SIG-M5 treated with dmso at 0.1 percent for 504 hours (cell line): ENCODE measurements around the gene DCST2.
"Not testable (repeated sequence)": the region's sequence is repeated elsewhere in the genome, so short reads cannot be mapped to it uniquely, and the experiment has no call there.

ENCODE experiments used
- DNase-seq: peaks from one replicate; lab custom pipeline; 2025; ENCODE audit not compliant: unreplicated experiment; lab: John Stamatoyannopoulos, UW

DCST2 gene

GRCh38 chr1:154982897-154983648 is 50.5 kb downstream of the DCST2 start, which contains the start of gene FLAD1:
Gene FLAD1 (plus strand): TSS chr1:154983344. CDS start chr1:154983695, 351 bp downstream.
- DNase-seq, result peak; percentile 100

GRCh38 chr1:154982341-154982740 is 51.2 kb downstream of the DCST2 start:
- DNase-seq, result no peak

DNA sequence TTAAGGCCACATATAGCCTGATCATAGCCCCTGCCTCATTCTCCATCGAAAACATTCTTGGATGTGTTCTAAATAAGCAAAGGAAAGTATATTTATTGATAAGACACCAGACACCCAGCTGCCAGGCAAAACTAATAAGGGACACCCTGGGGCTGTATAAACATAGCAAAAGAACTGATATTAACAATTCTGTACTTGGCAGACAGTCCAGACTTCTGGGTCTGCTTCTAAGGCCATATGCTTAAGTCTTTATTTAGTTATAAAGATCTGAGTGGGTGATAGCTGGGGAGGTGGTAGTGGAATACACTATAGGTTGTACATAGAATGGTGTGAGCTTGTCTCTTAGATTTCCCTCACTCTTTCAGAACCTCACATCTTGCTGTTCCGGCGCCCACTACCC is 55.2 kb downstream of the DCST2 start:
- DNase-seq, result no peak

DNA sequence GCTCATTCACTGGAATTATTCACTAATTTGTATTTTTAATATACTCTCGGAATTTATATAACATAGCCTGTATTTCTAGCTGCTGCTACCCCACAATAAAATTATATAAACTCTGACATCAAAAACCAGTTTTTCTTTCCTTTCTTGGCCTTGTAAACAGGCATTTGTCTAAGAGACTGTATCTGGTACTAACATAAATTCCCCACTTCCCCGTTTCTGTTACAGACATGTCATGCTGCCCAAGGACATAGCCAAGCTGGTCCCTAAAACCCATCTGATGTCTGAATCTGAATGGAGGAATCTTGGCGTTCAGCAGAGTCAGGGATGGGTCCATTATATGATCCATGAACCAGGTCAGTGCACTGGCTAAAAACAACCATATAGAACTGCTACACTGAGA is 55.8 kb downstream of the DCST2 start:
- DNase-seq, result not testable (repeated sequence)

DNA sequence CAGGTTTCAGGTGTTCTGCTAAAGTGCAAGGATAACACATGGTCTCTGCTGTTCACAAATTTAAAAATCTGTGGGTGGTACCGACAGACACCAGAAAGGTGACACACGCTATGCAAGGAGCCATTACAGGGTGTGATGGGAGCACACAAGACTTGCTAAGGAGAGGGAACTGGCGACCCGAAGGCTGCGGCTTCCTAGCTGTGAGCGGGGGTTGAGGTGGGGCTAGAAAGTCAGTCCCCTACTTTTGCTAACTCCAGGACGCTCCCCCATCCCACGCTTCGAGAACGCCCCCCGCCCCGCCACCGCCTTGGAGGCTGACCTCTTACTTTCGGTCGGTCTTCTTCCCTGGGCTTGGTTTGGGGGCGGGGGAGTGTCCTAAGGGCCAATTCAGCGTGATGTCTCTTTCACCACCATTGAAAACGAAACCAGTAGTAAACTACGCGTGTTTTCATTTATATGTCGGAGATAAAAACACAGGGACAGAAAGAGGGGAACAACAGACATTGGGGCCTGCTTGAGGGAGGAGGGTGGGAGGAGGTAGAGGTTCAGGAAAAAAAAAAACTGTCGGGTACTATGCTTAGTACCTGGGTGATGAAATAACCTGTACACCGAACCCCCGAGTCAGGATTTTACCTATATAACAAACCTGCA is 58.0 kb downstream of the DCST2 start:
- DNase-seq, result peak; percentile 78

GRCh38 chr1:154974808-154975408 is 58.7 kb downstream of the DCST2 start:
- DNase-seq, result peak; percentile 99

DNA sequence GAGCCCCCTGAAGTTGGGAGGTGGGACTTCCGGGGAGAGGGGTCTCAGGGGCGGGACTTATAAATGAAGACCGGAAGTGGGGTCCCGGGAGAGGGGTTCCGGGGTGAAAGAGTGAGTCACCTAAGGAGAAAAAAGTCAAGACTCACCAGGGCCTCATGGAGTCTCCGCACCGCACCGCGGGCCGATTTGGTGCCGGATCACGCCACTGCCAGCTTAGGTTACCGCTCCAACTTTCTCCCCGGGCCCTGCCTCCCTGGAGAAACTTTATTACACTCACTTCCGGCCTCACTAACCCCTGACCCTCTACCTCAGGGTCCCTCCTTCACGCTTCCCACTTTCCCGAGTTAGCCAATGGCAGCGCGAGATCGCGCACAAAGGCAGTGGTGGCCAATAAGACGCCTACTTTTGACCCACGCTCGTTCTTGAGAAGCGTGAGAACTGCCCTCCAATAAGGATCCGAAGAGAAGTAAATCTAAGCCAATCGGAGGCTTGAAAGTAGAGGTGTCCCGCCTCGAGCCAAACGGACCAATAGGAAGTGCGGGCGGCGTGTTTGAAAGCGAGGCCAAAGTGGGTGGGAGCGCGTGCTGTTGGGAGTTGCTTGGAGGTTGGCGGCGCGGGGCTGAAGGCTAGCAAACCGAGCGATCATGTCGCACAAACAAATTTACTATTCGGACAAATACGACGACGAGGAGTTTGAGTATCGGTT is 59.3 kb downstream of the DCST2 start, which contains the start of gene CKS1B:
Gene CKS1B, plus strand, starts transcription at position 580 of the 706 bp plus-strand sequence. Its CDS starts 65 bp downstream, at position 645.
- DNase-seq, result peak; percentile 100

- DNase-seq, result peak; percentile 99
These were observed 60.1 kb downstream of the DCST2 start for GRCh38 chr1:154973344-154974101.

DNA sequence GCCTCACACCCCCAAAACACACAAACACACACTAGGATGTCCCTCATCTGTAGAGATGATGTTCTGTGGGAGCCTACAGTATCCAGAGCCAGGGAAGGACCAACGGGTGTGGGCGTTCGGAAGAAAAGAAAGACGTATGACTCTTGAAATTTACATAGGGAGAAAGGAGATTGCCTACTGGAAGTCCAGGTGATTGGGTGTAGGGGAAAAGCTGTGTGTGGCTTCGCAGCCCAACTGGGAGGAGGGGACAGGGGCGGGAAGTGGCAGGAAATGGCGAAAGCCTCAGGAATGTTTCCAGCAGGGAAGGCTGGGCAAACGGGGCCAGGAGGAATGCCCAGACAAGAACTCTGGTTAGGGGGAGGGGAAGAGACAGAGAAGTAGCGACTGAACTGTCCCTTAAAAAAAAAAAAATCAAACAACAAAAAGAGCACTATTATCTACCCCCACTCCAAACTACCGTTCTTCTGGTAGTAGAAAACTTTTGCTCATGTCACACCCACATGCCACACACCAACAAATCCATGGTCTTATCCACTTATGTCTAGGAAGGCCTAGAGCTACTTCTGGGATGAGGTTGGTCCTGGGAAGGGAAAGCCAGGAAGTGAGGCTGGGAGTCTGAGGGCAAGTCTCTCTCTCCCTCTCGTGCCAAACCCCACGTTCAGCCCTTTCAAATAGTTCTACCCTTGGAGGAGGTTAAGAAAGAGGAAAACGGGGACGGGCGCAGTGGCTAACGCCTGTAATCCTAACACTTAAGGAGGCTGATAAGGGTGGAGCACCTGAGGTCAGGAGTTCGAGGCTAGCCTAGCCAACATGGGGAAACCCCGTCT is 60.9 kb downstream of the DCST2 start:
- no peak for DNase-seq

DNA sequence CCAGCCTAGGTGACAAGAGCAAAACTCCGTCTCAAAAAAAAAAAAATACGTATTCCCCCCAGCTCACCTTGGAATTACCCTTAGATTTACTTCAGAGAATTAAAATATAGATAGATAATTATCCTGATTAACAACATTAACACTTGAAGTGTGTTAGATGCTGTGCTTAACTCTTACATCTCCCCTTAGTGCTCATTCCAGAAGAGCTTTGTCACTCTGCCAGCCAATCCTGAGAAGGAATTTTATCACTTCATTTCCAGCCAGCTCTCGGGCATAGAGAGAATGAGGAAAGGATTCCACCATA is 61.4 kb downstream of the DCST2 start:
- DNase-seq, result no peak

- no peak for DNase-seq
These were observed 62.1 kb downstream of the DCST2 start for GRCh38 chr1:154971341-154971998.

GRCh38 chr1:154970631-154971340 is 62.8 kb downstream of the DCST2 start, which contains the start of gene SHC1:
Gene SHC1 (minus strand): TSS chr1:154970747. CDS start chr1:154970526, 221 bp downstream.
- peak; percentile 77 for DNase-seq

GRCh38 chr1:154969860-154970452 is 63.6 kb downstream of the DCST2 start:
- DNase-seq, result no peak

- DNase-seq, result no peak
These were observed 64.3 kb downstream of the DCST2 start for GRCh38 chr1:154969246-154969645.

- no peak for DNase-seq
These were observed 64.8 kb downstream of the DCST2 start for GRCh38 chr1:154968731-154969130.
